HG03439 (cell line): Measurements from ENCODE around the gene KRTAP20-3.

ENCODE experiments used
- ATAC-seq: cut with Tn5 transposase; IDR thresholded peaks from one replicate; pipeline ENCODE4 v1.9.1; 2021; ENCODE audit warnings: mild to moderate bottlenecking, moderate library complexity; ENCODE audit not compliant: unreplicated experiment

KRTAP20-3 gene

DNA sequence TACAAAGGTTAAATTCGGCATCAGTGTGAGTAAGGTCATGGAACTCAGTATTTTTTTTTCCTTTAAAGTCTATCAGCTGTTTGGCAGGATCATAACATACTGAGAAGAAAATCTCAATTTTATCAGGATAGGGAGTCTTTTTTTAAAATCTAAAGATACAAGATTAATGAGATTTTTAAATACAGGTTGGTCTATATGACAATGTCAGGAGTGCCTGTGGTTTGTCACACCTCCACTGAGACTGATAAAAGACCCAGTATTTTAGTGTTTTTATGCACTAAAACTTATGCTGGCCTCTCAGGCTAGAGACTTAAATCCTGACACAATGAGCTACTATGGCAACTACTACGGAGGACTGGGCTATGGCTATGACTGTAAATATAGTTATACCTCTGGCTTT lies at the start of gene KRTAP20-3:
Gene KRTAP20-3 (plus strand): TSS at position 301 of the 400 bp plus-strand sequence.
- ATAC-seq = no peak

- ATAC-seq = no peak
These were observed 43.9 kb upstream of the KRTAP20-3 start, which contains the start of gene KRTAP6-2 for GRCh38 chr21:30598802-30599201. TSS of gene KRTAP6-2 (minus strand) at chr21:30598902. CDS start at chr21:30598874, 28 bp downstream.

DNA sequence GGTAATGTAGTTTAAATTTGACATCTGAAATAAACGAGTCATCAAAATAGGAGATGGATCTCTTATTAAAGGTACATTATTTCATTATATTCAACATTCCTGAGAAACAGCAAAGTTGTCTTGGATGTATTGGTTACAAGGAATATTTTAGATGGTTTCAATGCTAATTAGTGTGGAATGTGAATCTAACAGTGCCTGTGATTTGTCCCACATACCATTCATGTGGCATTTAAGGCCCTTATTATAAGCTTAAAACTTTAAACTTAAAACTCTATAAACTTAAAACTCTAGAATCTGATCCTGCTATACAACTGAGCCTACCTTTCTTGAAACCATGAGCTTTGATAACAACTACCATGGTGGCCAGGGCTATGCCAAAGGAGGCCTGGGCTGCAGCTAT lies 41.9 kb upstream of the KRTAP20-3 start, which contains the start of gene KRTAP22-1:
Gene KRTAP22-1 (plus strand): TSS at position 301 of the 400 bp plus-strand sequence.
- no peak for ATAC-seq

- ATAC-seq = no peak
These were observed 36.7 kb upstream of the KRTAP20-3 start for GRCh38 chr21:30605968-30606367.

DNA sequence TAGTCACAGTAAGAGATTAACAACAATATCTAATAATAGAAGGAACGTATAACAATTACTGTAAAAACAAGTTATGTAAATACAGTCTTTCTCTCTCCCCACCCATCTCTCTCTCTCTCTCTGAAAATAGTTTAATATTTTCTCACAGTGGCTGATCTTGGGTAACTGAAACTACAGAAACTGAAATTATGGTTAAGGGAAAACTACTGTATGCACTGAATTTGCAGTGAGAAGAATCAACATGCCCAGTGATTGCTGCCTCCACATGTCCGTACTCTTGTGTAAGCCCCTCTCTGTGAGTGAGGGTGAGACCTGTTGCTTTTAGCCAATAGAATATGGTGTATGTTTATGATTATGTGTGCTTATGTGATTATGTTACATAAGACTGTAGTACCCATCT lies 30.5 kb upstream of the KRTAP20-3 start:
- ATAC-seq = no peak

- no peak for ATAC-seq
These were observed 28.8 kb upstream of the KRTAP20-3 start, which contains the start of gene KRTAP6-1 for GRCh38 chr21:30613836-30614235. TSS of gene KRTAP6-1 (minus strand) at chr21:30613930. CDS start at chr21:30613904, 26 bp downstream.

GRCh38 chr21:30615199-30615598 lies 27.5 kb upstream of the KRTAP20-3 start:
- no peak for ATAC-seq

DNA sequence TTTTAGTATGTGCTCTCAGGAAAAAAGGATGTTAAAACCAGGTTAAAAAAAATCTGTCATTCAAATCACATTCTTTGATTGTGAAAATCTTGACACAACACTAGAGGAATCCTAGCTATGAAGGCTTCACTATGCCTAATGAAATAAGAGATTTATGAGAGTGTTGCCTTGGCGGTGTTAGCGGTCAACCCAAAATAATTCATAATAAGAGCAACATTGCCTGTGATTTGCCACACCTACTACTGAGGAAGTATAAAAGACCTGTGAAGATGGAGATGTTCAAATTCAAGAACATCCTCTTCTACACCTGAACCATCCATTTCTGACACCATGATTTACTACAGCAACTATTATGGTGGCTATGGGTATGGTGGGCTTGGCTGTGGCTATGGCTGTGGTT lies 26.5 kb upstream of the KRTAP20-3 start, which contains the start of gene KRTAP20-1:
Gene KRTAP20-1 (plus strand): TSS at position 301 of the 400 bp plus-strand sequence. CDS start 30 bp downstream, at position 331.
- ATAC-seq = no peak

- ATAC-seq = no peak
These were observed 22.6 kb upstream of the KRTAP20-3 start for GRCh38 chr21:30620080-30620479.

GRCh38 chr21:30620522-30620921 lies 22.1 kb upstream of the KRTAP20-3 start, which contains the start of gene KRTAP20-4:
TSS of gene KRTAP20-4 (plus strand) at chr21:30620627.
- ATAC-seq = no peak

- no peak for ATAC-seq
These were observed 19.3 kb upstream of the KRTAP20-3 start for GRCh38 chr21:30623362-30623761.

DNA sequence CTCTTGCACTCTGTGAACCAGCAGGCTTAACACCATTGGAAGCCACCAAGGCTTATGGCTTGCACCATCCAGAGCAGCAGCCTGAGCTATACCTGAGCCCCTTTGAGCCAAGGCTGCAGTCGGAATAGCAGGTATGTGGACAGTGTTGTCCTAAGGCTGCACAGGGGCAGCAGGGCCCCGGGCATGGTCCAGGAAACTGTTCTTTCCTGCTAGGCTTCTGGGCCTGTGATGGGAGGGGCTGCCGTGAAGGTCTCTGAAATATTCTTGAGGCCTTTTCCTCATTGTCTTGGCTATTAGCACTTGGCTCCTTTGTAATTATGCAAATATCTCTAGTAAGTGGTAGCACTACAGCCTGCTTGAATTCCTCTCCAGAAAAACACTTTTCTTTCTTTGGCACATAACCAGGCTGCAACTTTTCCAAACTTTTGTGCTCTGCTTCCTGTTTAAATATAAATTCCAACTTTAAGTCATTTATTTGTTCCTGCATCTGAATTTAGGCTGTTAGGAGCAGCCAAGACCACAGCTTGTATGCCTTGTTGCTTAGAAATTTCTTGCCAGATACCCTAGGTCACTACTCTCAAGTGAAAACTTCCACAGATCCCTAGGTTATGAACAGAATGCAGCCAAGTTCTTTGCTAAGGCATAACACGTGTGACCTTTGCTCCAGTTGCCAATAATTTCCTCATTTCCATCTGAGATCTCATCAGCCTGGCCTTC lies 17.1 kb upstream of the KRTAP20-3 start:
- ATAC-seq = no peak

DNA sequence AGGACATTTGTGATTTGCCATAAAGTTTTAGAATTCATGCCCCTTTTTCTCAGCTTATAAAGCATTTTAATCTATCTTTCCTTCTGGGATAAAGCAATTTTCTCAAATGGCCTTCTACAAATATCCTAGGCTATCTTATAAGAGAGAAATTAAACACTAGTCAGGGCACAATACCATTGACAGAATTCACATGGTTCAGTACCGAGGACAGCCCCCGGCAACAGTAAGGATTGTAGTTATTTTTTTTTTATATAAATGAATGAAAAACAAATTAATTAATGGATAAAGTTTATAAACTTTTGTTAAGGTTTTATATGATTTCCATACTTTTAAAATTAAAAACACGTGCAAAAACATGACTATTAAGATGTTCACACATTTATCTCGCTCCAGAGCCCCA lies 14.6 kb upstream of the KRTAP20-3 start:
- no peak for ATAC-seq

DNA sequence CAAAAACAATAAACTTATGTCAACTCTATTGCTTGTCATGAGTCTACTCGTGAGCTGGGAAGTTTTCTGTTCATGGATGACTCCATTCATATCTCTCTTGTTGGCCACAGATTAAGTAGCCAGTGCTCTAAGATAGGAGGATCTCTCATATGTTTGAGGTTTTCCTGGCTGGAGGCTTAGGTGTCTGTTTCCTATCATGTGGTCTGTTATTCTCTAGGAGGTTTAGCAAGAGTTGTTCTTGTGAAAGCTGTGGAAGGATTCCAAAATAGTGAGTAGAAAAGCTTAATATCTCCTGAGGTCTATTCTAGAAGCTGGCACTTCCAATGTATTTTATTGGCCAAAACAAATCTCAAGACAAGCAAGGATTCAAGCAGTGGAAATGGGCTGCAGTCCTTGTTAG lies 13.5 kb upstream of the KRTAP20-3 start:
- ATAC-seq = no peak

DNA sequence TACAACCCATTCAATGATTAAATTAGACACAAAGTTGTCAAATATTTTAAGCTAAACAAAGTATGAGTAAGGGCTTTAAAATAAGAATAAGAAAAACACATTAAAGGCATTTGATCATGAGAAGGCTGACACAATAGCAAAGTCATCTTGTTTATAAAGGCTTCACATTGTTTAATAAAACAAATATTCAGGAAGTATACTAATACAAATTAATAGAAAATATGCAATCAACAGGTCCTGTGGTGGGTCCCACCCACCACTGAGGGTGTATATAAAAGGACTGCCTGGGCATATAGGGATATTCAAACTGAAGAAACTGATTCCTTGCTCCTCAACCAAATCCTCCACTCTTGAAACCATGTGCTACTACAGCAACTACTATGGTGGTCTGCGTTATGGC lies 7.8 kb upstream of the KRTAP20-3 start, which contains the start of gene KRTAP20-2:
Gene KRTAP20-2 (plus strand): TSS at position 301 of the 400 bp plus-strand sequence. CDS start 58 bp downstream, at position 359.
- ATAC-seq = no peak

- ATAC-seq = no peak
These were observed 4.0 kb upstream of the KRTAP20-3 start for GRCh38 chr21:30638686-30639085.

DNA sequence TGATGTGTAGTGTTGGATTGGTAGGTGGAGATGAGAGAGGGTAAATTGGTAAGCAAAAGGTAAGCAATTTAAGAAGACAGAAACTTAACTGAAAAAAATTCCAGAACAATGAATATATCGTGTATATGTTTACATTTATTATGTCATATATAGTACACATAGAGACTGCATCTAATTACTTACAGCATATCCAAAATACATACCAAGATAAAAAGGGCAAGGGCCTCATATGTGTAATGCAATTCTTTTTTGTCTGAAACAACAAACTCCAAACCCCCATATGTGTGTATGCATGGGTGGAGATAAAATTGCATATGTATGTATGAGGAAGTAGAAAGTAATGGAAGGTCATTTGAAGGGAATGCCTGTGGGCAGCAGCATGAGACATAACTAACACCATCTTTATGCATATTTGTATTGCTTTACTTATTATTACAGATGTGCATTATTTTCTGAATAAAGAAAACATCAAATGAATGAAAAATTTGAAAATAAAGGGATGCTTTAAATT lies 4.3 kb downstream of the KRTAP20-3 start:
- ATAC-seq = no peak

DNA sequence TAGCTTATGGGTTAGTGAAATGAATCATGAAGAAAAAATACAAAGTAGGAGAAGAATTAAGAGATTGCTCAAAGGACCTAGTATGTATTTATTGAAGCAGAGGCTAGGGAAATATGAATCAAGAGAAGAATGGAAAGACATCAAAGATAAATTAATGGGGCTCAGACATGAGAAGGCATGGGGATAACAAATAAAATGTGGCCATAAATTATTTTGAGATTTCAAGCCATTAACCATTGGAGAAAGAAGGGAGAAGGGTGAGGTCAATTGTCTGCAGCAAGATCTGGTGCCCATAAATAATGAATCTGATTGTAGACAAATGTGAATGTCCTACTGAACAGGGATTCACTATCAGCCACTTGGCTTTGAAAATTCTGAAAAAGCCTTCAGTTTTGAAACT lies 10.2 kb downstream of the KRTAP20-3 start:
- ATAC-seq = no peak

GRCh38 chr21:30668776-30669175 lies 26.1 kb downstream of the KRTAP20-3 start:
- no peak for ATAC-seq

DNA sequence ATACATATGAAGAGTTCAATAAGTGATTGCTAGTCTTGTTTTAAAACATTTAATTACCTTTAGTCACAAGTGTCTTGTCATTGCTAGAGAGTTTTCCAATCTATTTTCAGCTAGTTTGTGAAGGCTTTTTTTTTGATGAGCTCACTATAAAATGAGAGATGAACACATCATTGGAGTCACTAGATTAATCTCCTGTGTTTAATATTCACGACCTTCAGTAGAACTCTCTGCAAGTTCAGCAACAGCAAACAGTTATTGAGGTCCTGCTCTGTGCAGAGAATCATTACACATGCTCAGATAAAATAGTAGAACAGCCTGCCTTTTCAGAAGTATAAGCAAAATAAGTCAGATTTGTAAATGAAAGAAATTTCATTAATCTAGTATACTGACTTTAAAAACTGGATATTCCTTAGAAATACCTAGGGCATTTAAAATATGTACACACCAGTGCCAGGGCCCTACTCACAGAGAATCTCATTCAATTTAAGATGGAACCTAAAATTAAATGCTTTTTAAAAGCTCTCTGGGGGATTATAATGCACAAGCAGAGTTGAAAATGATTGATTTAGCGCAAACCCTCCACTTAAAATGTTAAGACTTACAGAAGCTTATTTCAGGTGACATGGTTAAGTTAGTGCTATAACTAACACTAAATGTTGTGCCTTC lies 30.5 kb downstream of the KRTAP20-3 start:
- no peak for ATAC-seq

DNA sequence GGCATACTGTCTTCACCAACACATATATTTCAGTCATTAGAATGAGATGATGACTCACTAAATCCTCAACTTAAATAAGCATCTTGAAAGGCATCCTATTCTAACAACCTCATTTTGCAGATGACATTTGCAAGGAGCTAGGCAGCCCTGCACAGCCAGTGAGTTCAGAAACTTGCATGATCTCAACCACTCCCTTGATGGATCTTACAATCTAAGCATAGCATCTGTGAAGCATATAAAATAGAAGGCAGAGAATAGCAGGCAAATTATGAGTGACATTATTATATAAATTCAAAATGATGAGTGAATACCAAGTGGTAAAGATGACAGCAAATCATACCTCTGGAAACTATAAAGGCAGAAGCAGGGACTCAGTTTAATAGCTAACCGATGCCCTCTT lies 31.6 kb downstream of the KRTAP20-3 start:
- ATAC-seq = no peak

GRCh38 chr21:30676737-30677136 lies 34.1 kb downstream of the KRTAP20-3 start:
- ATAC-seq = no peak
